ENCODE measurements around the gene PDE2A. TPM values are rescaled to one million over a fixed set of nuclear protein-coding genes. Genes with fewer than 3 reads are reported as not detected.

Gene PDE2A
- polyA plus RNA-seq, 3 donors = 11.2 to 84.8 (median 40.8) TPM

DNA sequence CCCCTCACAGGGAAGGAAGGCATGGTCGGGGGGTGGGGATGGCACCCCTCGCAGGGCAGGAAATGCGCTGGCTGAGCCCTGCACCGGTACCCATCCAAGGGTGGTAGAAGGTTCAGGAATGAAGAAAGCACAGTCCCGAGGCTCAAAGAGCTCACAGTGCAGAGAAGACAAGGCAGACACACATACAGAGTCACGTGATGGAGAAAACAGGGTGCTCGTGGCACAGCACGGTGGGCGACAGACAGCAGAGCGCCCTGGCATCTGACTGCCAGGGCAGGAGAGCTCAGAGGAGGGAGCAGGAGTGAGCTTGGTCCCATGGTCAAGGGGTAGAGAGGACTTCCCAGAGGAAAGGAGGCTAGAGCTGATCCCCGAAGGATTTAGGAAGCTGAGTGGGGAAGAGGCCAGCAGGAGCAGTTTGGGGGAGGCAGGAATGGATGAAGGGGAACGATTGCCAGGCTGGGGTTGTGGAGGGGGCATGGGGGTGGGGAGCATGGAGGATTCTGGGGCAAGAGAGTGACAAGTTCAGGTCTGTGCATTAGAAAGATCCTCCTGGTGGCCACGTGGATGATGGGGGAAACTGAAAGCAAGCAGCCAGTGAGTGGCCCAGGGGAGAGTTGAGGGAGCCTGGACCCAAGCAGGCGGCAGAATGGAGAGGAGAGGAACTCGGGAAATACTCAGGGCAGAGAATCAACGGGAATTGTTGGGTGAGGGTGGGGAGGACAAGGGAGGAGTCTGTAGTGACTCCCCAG is 43.9 kb downstream of the PDE2A start:
- no peak overlapping the region for H3K27ac ChIP-seq (ENCODE audit: low read depth, low read length)
- 71 to 74% (median 74%) methylated on average over 16 of the region's 16 CpGs for WGBS, 3 donors

DNA sequence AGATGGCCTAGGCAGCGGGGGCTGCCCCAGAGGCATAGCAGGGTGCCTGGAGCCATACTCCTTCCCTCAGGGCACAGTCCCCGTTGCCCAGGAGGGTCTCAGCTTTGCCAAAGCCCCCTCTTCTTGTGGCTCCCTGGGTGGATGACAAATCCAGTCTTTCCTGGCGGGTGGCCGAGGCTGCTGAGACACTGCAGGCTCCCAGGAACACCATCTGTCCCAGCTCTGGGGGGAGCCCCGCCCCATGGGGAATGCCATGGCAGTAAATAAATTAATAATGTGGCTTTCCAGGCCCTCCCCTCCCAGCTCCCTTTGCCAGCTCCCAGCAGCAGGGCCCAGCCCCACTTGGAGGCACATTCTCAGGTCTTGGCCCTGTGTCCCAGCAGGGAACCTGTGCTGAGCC is 45.0 kb downstream of the PDE2A start:
- 85 to 91% (median 88%) methylated on average over 5 of the region's 5 CpGs for WGBS, 3 donors
- H3K27ac ChIP-seq (ENCODE audit: low read depth, low read length) = no peak overlapping the region

DNA sequence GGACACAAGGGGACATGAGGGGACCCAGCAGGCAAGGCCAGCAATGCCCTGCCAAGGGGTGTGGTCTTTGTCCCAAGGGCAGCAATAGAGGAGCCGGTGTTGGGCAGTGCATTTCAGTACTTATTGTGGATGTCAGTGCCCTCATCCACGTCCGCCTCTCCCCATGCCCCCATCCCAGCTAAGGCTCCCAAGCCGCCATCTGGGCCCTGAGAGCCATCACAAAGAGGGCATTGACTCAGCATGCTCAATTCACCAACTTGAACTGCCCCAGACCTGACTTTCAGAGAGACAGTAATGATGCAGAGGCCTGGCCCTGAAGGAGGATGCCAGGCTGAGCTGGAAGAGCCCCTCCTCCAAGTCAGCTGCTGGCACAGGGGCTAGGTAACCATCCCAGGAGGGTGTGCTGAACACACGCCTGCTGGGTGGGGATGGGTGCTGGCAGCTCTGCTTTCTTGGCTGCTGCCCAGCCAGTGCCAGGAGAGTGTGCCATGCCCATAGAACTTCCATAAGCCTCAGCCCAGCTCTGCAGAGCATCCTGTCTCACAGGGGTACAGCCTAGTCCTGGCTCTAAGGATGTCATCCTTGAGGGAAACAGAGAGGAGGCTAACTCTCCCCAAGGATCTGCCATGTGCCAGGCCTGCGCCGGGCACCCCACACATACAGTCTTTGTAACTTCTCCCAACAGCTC is 46.5 kb downstream of the PDE2A start:
- no peak overlapping the region for H3K27ac ChIP-seq (ENCODE audit: low read depth, low read length)
- WGBS, 3 donors = 84 to 88% (median 86%) methylated on average over 7 of the region's 7 CpGs

DNA sequence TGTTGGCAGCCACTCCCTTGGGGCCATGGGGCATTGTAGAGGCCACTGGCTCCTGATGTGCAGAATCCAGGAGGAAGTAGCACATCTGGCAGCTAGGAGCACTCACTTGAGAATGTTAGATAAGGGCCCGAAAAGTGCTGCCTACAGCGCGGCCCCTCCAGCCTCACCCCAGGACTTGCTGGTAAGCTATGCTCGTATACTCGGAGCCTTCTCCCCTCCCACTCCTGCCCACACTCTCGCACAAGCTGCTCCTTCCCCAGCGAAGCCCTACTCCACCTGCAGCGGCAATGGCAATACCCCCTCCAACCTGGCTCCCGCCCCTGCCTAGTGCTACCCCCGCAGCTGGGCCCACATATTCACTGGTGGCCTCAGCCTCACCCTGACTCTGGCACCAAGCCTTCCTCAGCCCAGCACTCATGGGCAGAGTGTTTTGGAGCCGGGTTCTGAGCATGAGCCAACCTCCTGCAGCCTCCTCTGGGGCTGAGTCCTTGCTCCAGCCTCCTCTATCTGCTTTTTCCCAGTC is 47.7 kb downstream of the PDE2A start:
- WGBS, 3 donors = 62 to 78% (median 67%) methylated on average over 11 of the region's 11 CpGs

DNA sequence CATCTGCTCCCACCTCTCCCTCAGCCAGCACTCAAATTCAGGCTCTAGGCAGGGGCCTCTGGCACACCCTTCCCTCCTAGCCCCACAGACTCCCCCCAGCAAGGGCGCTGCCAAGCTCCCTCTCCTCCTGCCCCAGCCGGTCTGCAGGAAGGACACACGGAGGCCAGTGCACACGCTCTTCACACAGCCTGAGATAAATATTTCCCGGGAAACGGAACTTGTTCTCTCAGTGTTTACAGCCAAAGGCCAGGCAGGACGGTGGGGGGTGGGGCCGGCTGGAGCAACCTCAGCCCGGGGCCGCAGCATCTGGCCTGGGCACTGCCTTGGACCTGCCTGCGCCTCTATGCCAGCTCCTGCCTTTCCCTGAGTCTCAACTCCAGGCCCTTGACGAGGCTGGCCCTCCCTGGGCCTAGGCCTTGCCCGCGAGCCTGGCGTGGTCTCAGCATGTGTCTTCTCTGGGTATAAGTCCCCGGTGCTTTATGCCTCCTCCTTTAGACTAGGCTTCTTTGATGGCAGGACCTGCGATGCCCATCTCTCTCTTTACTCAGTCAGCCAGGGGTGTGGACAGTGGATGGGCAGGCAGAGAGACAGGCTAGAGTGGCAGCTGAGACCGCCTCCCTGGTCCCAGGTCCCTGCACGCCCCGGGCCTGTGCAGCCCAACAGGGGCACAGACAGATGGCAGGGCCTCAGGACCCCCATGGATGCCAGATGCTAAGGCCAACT is 48.4 kb downstream of the PDE2A start:
- H3K27ac ChIP-seq (ENCODE audit: low read depth, low read length) = no peak overlapping the region
- WGBS, 3 donors = 38 to 44% (median 38%) methylated on average over 20 of the region's 20 CpGs

More for the DNA sequence above, 47.7 kb downstream of the PDE2A start:
- no peak overlapping the region for H3K27ac ChIP-seq (ENCODE audit: low read depth, low read length)

DNA sequence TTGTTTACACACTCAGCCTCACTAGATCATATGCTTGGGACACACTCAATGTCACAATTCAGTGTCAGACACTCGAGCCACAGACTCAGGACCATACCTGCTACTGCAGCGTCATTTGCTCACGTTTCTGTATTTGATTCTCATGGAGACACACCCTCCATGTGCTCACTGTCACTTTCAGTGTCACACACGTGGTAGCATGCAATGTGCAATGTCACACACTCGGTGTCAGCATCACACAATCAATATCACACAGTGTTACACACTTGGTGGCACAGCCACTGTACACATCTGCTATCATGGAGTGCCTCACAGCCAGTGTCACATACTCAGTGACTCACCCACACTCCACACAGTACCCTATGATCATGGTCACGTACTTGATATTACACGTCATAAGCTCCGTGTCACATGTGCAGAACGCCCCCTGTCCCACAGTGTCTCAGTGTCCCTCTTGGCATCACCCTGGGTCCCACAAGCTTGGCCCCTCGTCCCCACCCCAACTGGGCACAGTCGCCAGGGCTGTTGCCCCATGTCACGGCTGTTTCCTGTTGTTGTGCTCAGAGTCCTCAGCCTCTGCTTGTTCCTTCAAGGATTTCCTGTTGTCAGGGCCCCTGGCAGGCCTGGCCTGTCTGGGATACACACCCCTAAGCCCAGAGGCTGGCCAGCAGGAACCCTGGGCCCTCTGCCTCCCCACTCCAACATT is 49.6 kb downstream of the PDE2A start:
- 49 to 81% (median 57%) methylated on average over 12 of the region's 12 CpGs for WGBS, 3 donors
- no peak overlapping the region for H3K27ac ChIP-seq (ENCODE audit: low read depth, low read length)

DNA sequence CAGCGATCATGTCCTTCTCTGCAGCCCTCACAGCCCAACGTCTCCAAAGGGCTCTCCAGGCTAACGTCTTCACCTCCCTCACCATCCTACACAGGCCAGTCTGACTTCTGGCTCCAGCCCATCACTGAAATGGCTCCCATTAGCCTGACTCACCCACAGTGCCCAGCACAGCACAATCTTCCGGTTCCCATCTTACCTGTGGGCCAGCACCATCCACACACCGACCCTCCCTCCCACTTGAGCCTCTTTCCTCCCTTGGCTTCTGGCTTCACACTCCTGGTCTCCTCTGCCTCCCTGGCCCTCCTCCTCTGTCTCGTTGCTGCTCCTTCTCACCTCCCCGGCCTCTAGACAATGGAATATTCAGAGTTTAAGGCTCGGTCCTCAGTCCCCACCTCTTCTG is 51.2 kb downstream of the PDE2A start:
- no peak overlapping the region for H3K27ac ChIP-seq (ENCODE audit: low read depth, low read length)
- WGBS, 3 donors = 60 to 84% (median 82%) methylated on average over 8 of the region's 8 CpGs

DNA sequence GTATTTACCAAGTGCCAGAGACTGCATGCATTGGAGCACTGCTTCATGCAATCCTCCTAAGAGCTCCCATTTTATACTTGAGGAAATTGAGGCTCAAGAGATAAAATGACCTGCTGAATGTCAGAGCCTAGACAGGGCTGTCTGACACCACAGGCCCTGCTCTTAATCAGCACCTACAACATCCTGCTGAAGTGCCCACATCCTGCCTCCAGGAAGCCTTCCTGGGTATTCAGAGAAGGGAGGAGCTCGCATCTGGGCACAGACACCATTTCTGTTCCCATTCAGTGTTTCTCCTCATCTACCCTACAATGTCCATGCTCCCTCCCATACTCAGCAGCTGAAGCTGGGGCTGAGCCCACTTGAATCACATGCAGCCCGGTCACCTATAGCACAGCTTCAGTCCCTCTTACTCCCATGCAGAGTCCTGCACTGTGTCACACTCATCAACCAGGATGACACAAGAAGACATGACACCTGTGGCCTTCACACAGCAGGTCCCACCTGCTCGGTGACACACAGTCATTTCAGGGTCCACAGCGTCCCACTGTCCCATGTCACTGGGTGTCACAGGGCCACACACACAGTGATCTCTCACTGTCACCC is 53.1 kb downstream of the PDE2A start:
- no peak overlapping the region for H3K27ac ChIP-seq (ENCODE audit: low read depth, low read length)
- WGBS, 3 donors = 76 to 90% (median 84%) methylated on average over 4 of the region's 4 CpGs

DNA sequence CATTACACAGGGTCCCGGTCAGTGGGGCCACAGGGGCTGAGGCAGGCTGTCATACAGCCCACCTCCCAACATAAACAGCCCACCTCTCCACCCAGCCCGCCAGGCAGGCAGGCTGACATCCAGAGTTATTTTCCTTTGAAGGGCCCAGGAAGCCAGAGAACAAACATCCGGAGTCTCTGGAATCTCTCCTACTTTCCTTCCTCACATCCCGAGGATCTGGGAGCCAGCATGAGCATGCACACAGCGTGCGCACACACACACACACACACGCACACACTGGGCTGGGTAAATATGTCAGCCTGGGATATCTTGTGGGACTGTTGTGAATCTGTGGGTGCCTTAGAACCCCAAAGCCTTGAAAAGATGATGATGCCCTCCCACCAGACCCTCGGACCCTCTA is 55.4 kb downstream of the PDE2A start:
- no peak overlapping the region for H3K27ac ChIP-seq (ENCODE audit: low read depth, low read length)

DNA sequence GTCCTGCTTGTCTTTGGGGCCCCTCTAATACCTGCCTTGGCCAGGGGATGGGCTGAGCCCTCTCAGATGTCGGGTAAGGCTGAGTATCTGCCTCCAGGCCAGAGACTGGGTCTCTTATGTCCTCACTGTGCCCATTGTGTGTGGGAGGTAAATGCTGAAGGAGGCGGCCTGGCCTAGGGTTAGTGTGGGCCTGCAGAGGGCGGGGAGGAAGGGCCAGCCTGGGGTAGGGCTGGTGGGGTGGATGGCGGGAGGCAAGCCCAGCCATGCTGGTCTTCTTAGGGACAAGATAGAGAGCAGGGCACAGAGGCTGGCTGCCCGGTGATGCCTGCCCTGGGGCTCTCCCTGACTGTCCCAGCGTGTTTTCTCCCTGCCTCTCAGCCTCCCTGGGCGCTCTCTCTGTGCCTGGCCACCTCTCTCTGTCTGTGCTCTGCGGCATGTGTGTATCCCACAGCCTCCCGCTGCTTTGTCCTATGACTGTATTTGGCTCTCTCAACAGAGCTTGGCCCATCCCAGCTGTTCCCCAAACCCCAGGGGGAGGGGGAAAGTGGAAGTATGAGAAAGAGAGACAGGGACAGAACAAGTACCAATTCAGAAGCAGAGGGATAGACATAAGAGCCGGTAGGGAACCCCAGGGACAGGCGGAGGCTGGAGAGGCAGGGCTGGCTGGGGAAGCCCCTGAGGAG is 57.0 kb downstream of the PDE2A start:
- WGBS, 3 donors = 66 to 67% (median 67%) methylated on average over 9 to 11 of the region's 11 CpGs
- H3K27ac ChIP-seq (ENCODE audit: low read depth, low read length) = no peak overlapping the region

More for the DNA sequence above, 55.4 kb downstream of the PDE2A start:
- WGBS, 3 donors = 61 to 72% (median 62%) methylated on average over 8 of the region's 8 CpGs

DNA sequence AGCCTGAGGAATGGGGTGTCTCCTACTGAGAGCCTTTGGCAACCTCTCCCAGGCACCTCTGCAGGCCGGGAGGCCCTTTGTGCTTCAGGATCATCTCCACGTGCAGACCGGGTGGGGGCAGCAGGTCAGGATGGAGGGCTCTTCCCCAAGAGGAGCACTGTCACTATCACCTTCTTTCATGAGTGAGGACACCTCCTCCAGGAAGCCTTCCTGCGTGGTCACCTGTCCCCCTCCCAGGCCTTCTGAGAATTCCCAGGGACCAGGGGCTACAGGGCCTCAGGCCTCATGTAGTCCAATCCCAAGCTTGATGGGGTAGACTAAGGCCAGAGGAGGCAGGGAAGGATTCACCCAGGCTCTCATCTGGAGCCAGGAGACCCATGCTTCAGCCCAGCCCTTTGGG is 57.6 kb downstream of the PDE2A start:
- WGBS, 3 donors = 77 to 91% (median 80%) methylated on average over 4 of the region's 4 CpGs
- no peak overlapping the region for H3K27ac ChIP-seq (ENCODE audit: low read depth, low read length)

DNA sequence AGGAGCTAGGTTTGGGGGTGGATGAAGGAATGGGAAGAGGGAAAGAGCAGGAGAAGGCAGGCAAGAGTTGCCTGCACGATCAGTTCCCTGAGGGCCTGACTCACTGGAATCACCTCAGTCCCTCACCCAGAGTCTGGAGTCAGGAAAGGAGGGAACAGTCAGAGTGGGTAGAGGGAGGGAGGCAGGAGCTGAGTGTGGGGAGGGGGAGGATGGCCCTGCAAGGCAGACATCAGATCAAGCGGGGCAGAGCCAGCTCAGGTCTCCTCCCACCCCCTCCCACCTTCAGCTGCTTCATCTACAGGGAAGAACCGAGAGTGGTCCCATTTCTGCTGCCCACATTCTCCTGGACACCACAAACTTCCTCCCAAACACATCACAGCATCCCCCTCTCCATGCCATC is 58.9 kb downstream of the PDE2A start:
- WGBS, 3 donors = 46 to 68% (median 66%) methylated on average over 3 of the region's 3 CpGs
- H3K27ac ChIP-seq (ENCODE audit: low read depth, low read length) = no peak overlapping the region

DNA sequence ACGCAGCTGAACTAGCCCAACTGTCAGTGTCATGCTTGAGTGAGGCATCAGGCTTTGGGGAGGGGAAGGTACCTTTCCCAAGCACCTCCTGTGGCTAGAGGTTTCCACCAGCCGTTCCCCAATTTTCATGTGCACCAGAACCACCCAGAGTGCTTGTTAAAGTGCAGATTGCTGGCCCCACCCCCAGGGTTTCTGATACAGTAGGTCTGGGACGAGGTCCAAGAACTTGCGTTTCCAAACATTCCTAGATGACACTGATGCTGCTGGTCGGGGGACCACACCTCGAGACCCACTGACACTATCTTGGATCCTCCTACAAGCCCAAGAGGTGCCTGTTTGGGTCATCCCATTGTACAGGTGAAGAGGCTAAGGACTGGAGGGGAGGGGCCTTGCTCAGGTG is 59.8 kb downstream of the PDE2A start:
- no peak overlapping the region for H3K27ac ChIP-seq (ENCODE audit: low read depth, low read length)
- 17 to 20% (median 19%) methylated on average over 6 of the region's 6 CpGs for WGBS, 3 donors

DNA sequence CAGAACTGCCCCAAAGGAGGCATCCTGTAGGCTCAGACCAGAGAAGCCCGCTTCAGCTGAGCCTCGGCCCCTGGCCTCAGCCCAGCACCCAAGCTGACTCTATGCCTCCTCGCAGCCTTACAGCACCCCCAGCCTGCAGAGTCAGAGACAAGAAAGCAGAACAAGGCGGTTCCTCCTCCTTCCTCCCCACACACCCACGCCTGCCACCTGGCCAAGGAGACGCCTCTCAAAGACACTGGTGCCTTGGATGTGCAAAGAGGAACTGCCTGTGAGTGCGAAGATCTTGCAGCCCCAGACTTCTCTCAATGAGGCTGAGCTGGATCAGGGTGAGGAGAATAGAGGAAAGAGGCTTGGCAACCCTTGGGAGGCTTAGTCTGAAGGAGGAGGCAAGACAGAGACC is 60.2 kb downstream of the PDE2A start:
- no peak overlapping the region for H3K27ac ChIP-seq (ENCODE audit: low read depth, low read length)
- 38 to 55% (median 41%) methylated on average over 7 of the region's 7 CpGs for WGBS, 3 donors

DNA sequence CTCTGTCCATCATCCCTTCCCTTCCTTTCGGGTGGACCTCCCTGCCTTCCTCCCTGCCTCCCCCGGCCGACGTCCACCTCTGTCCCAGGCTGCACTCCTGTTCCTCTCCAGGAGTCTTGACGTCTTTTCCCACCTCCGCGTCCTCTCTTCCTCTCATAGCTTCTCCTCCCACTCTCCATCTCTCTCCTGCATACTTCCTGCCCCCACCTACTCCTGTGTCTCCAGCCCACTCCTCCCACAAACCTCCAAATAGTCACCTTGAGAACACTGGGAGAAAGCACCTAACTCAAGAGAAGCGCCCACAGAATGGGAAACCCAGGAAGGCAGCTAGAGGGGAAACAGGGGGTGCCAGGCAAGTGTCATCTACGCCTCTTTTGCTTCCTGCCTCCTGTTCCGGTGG is 60.8 kb downstream of the PDE2A start:
- no peak overlapping the region for H3K27ac ChIP-seq (ENCODE audit: low read depth, low read length)
- 66 to 85% (median 84%) methylated on average over 10 of the region's 10 CpGs for WGBS, 3 donors

DNA sequence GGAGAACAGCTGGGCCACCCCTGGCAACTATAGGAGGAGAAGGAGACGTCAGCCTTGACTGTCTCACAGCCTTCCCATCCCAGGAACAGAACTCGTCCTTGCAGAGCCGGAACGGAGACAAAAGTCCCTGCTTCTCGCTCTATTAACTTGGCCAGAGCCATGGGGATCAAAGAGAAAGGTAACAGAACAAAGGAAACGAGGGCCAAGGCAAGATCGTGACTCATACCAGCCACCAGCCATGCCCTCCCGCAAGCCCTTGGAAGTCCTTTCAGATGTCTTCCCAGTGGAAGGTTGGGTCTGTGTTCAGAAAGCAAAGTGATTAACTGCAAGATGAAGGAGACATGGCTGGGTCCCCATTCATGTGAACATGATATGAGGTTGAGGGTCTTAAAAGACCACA is 64.7 kb downstream of the PDE2A start:
- 63 to 67% (median 66%) methylated on average over 8 of the region's 8 CpGs for WGBS, 3 donors
- no peak overlapping the region for H3K27ac ChIP-seq (ENCODE audit: low read depth, low read length)

DNA sequence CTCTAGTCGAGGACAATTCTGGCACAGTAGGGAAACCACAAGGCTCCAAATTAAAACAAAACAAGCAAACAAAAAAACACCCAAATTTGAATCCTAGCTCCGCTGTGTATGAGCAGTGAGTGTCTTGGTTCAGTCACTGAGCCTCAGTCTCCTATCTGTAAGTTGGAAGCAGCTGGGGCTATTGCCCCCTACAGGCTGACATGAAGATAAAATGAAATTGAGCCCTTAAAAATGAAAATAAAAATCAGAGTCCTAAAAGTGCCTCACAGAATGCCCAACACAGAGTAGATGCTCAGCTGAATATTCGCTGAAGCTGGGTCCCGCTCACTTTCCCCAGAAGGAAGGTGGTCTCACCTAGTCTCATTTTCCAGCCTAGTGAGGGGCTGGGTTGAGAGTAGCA is 65.2 kb downstream of the PDE2A start:
- WGBS, 3 donors = 62 to 87% (median 83%) methylated on average over 4 of the region's 4 CpGs
- no peak overlapping the region for H3K27ac ChIP-seq (ENCODE audit: low read depth, low read length)

DNA sequence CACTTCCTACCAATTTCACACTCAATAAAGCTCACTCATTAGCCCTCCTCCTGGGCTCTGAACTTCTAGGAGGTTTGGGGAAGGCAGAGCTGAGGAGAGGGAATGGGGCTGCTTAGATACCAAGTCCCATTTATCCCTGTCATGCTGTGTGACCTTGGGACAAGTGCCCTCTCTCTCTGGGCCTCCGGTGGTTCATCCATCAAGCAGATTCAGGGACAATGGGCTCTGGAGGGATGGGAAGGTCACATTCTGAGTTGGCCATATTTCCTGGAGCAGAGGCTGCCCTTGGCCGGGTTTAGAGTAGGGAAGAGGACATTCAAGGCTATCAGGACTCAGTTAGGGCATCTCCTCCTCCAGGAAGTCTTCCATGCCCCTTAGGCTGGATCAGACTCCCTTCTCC is 66.7 kb downstream of the PDE2A start:
- no peak overlapping the region for H3K27ac ChIP-seq (ENCODE audit: low read depth, low read length)
- 29 to 75% (median 60%) methylated on average over 2 of the region's 2 CpGs for WGBS, 3 donors
